GM19452 (cell line): ENCODE results near the gene CARNS1.

Source experiments
- ATAC-seq: cut with Tn5 transposase; IDR thresholded peaks from one replicate; pipeline ENCODE4 v1.9.1; 2021; ENCODE audit not compliant: unreplicated experiment

Gene CARNS1

GRCh38 chr11:67408437-67409200 is 6.9 kb upstream of the CARNS1 start:
- peak; percentile 5 for ATAC-seq

- ATAC-seq = peak; percentile 46
Observed at GRCh38 chr11:67409261-67409666, 6.2 kb upstream of the CARNS1 start.

- ATAC-seq = no peak
Observed at GRCh38 chr11:67409781-67410368, 5.6 kb upstream of the CARNS1 start.

DNA sequence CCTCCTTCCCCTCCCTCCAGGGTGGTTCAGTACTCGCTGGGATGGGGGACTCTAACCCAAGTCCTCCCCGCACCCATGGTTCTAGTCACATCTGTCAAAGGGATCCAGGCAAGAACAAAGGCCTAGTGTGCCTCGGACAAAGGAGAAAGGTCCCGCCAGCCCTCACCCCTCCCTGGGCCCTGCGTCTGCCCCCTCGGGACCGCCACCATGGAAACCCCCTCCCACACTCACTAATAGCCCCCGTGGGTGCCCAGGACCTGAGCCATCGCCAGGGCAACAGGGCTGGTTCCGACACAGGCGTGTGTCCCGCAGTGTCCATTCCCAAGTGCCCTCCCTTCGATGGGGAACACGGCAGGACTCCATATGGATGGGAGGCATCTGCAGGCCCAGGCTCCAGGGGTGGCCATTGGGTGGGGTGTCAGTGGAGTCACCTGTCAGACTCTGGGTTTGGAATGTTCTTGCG is 5.1 kb upstream of the CARNS1 start:
- no peak for ATAC-seq

- no peak for ATAC-seq
Observed at GRCh38 chr11:67410984-67411784, 4.3 kb upstream of the CARNS1 start.

DNA sequence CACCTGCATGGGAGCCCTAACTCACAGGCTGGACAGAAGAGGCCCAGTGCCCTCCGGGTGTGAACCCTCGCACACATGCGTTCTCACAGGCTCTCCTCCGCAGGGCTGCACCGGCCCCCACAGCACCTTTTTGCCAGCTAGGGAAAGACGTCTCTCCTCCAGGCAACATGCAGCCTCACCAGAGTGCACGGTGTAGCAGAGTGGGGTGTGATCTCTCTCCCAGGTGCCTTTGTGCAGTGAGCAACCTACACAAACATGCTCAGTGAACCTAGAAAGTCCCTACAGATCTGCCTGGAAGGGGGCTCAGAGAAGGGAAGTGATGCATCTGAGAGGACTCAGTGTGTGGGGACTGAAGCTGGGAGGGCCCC is 3.7 kb upstream of the CARNS1 start:
- ATAC-seq = no peak

- ATAC-seq = no peak
Observed at GRCh38 chr11:67412495-67413179, 2.8 kb upstream of the CARNS1 start.

DNA sequence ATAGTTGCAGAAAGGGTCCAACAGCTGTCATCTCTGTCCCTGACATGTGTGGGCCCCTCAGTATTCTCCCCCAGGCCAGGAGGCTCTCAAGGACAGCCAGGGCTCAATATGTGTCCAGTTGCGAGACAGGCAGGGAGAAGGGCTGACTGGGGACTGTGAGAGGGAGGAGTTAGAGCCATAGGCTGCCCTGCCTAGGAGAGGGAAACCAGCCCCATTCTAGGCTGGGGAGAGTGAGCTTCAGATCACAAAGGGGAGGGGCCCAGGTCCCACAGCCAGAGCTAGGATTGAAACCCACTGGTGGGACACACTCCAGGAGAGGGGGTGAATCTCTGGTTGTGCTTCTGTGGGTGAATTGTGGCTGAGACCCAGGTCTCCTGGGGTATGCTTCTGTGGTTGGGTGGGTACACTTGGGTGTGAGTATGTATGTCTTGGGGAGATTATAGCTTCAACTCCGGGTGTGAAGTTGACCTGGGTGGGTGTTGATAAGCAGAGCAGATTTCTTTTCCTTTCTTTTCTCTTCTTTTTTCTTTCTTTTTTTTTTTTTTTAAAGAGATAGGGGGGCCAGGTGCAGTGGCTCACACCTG is 2.1 kb upstream of the CARNS1 start:
- no peak for ATAC-seq

- ATAC-seq = no peak
Observed at GRCh38 chr11:67416416-67417335, 1.2 kb downstream of the CARNS1 start.

DNA sequence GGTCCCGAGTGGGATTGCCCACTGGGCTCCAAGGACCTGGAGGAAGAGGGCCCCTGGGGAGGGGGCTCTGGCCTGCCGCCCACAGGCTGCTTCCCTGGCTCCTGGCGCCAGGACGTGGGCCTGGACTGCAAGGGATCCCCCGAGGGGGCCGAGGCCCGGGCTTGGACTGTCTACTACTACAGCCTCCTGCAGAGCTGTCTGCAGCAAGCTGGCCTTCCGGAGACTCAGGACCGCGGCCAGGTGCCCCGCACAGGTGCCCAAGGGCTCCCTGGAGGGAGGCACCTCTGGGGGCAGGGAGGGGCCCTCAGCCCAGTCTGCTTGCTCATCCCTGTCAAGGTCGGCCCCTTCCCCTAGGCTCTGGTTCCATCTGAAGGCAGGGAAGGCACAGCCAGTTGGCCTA is 1.9 kb downstream of the CARNS1 start:
- no peak for ATAC-seq

- no peak for ATAC-seq
Observed at GRCh38 chr11:67418476-67419281, 3.2 kb downstream of the CARNS1 start.

DNA sequence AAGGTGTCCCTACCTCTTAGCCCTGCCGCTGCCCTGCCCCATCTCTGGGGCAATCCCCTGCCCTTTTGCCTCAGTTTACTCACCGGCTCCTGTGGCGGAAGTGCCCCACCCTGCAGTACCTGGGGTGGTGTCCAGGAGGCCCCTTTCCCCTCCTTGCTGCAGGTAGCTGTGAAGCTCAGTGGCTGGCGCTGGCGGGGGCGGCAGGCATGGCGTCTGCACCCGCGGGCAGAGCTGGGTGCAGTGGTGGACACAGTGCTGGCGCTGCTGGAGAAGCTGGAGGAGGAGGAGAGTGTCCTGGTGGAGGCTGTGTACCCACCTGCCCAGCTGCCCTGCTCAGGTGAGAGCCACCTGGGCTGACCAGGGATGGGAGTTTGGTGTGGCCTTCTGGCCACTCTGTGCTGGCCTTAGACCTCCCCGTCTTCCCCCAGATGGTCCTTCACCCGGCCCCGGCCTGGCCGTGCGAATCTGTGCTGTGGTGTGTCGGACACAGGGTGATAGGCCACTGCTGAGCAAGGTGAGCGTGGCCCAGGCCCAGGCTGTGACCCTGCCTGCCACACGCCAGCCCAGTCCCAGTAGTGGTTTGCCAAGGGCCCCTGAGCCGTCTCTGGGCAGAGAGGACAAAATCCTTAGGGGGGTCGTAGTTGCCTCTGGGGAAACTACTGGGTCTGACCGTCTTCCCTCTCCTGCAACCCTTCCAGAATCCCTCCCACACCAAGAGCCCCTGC is 4.0 kb downstream of the CARNS1 start:
- ATAC-seq = no peak

DNA sequence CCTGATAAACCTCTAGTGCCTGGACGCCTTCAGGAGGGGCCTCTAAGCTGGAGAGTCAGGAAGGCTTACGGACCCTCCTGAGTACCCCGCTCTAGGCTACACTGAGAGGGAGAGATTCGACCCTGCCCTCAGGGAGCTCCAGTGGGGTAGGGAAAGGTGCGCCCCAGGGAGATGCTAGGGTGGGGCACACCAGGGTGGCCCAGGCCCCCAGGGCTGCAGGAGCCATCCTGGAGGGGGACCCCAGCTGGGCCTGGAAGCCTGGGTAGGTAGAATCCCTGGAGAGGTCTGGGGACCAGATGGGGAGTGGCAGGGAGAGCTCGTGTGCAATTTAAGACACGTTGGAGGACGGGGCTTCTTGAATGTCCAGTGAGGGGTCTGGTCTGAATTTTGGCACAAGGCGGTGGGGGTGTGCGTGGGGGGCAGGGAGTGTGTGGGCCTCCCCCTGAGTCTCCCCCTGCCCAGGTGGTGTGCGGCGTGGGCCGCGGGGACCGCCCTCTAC is 4.7 kb downstream of the CARNS1 start:
- ATAC-seq = no peak

GRCh38 chr11:67420646-67421429 is 5.4 kb downstream of the CARNS1 start:
- ATAC-seq = peak; percentile 83

GRCh38 chr11:67421430-67422031 is 6.1 kb downstream of the CARNS1 start:
- no peak for ATAC-seq

- ATAC-seq = no peak
Observed at GRCh38 chr11:67422891-67423290, 7.4 kb downstream of the CARNS1 start.

DNA sequence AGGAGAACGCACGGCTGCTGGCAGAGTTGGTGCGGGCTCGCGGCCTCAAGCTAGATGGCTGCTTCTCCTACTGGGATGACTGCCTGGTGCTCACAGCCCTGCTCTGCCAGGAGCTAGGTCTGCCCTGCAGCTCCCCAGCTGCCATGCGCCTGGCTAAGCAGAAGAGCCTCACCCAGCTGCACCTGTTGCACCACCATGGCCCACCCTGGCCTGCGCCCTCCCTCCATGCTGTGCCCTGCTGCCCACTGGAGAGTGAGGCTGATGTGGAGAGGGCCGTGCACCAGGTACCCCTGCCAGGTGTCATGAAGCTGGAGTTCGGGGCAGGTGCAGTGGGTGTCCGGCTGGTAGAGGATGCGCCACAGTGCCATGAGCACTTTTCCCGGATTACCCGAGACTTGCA is 8.0 kb downstream of the CARNS1 start:
- ATAC-seq = no peak
